PC-9 (cell line): Measurements from ENCODE around the gene LRATD1. TPM values are rescaled to one million over a fixed set of nuclear protein-coding genes. Genes with fewer than 3 reads are reported as not detected.

Source experiments
- BruUV-seq: library from RNA; stranded (reverse); fragments of 400-500 nt; replicated peaks from 2 replicates; lab custom pipeline; 2021; lab: Mats Ljungman, UMichigan
- CTCF ChIA-PET: fragments of 300-600 bp; sonication (Branson Sonifier 250); formaldehyde crosslinking; loops from one replicate; lab custom pipeline; 2022; ENCODE audit warnings: antibody characterized with exemption; lab: Charles Lee
- POLR2A ChIA-PET: fragments of 300-600 bp; sonication (Branson Sonifier 250); formaldehyde crosslinking; loops from one replicate; lab custom pipeline; 2022; ENCODE audit warnings: antibody characterized with exemption; ENCODE audit not compliant: unreplicated experiment; lab: Charles Lee
- DNase-seq, 2 experiments: peaks; one replicate each; pipeline versions ENCODE4 v3.0.0 to v3.0.0-alpha.2; 2015 to 2022; ENCODE audit warnings: mixed read lengths in 1 of 2
- H2AFZ ChIP-seq: fragments of 200-600 bp; sonication (generic); 2 replicates; pipeline ENCODE4 v1.8.1; 2017; ENCODE audit warnings: antibody characterized with exemption
- H3F3A ChIP-seq: fragments of 200-600 bp; sonication (generic); 2 replicates; pipeline ENCODE4 v1.8.1; 2017; ENCODE audit warnings: antibody characterized with exemption, mild to moderate bottlenecking, low read depth; ENCODE audit not compliant: insufficient read depth
- H3K27ac ChIP-seq: fragments of 200-600 bp; sonication (generic); 2 replicates; pipeline ENCODE4 v1.6.1; 2016; ENCODE audit warnings: mixed run types
- H3K27me3 ChIP-seq: fragments of 200-600 bp; sonication (generic); 2 replicates; pipeline ENCODE4 v1.6.1; 2016; ENCODE audit warnings: low read depth, mixed run types; ENCODE audit not compliant: insufficient read depth
- H3K36me3 ChIP-seq: fragments of 200-600 bp; sonication (generic); 2 replicates; pipeline ENCODE4 v1.6.1; 2016; ENCODE audit warnings: low read depth, mixed run types
- H3K4me1 ChIP-seq: fragments of 200-600 bp; sonication (generic); replicated peaks from 2 replicates; pipeline ENCODE4 v1.6.1; 2016; ENCODE audit warnings: mixed run types; ENCODE audit not compliant: insufficient read depth
- H3K4me2 ChIP-seq: fragments of 200-600 bp; sonication (generic); 2 replicates; pipeline ENCODE4 v1.6.1; 2017; ENCODE audit warnings: mixed run types
- H3K4me3 ChIP-seq: fragments of 200-600 bp; sonication (generic); 2 replicates; pipeline ENCODE4 v1.6.1; 2016; ENCODE audit warnings: mixed run types
- H3K79me2 ChIP-seq: fragments of 200-600 bp; sonication (generic); 2 replicates; pipeline ENCODE4 v1.6.1; 2017; ENCODE audit warnings: low read depth, mixed run types
- H3K9me2 ChIP-seq: fragments of 200-600 bp; sonication (generic); 2 replicates; pipeline ENCODE4 v1.8.1; 2017; ENCODE audit warnings: mild to moderate bottlenecking; ENCODE audit not compliant: insufficient read depth
- H3K9me3 ChIP-seq: fragments of 200-600 bp; sonication (generic); 2 replicates; pipeline ENCODE4 v1.8.1; 2016; ENCODE audit warnings: low read depth; ENCODE audit not compliant: insufficient read depth
- H4K20me1 ChIP-seq: fragments of 200-600 bp; sonication (generic); 2 replicates; pipeline ENCODE4 v1.8.1; 2017; ENCODE audit not compliant: insufficient read depth
- CTCF ChIP-seq: fragments of 200-600 bp; sonication (generic); conservative IDR thresholded peaks from 2 replicates; pipeline ENCODE4 v1.6.1; 2017; ENCODE audit warnings: mixed run types, antibody characterized with exemption, mild to moderate bottlenecking, moderate library complexity
- EZH2 ChIP-seq: fragments of 200-600 bp; sonication (generic); IDR thresholded peaks from 2 replicates; pipeline ENCODE4 v1.8.0; 2017; ENCODE audit warnings: antibody characterized with exemption, low read depth
- intact Hi-C: fragments of 100-400 bp; cut with micrococcal nuclease; formaldehyde crosslinking; loops from one replicate; pipeline ENCODE4 v1.10.0; 2022; ENCODE audit not compliant: unreplicated experiment
- total RNA-seq: library from RNA; stranded (reverse); gene quantifications from 2 replicates; pipeline ENCODE4 v1.2.3, GENCODE V29; 2021

LRATD1 gene
- total RNA-seq, 1 experiment from 2014 or later = 3.8 TPM

- no peaks in the 10 kb centered on the region for H4K20me1 ChIP-seq
- H3K9me3 ChIP-seq = no peaks in the 10 kb centered on the region
- H3K9me2 ChIP-seq = no peaks in the 10 kb centered on the region
- no peaks in the 10 kb centered on the region for H3K79me2 ChIP-seq
- ChIA-PET CTCF (interaction anchor here (0.5 kb wide), 1 partner anchor 45 kb away, joined by 6 read pairs; no protein-coding TSS in a partner anchor), POLR2A (interaction anchor here (0.5 to 0.9 kb wide), 2 partner anchors 110 to 1039 kb away, joined by 3 to 4 read pairs; no protein-coding TSS in a partner anchor)
- intact Hi-C loops = loop anchor here (1.0 to 10.0 kb wide), 5 partner anchors 109 to 951 kb away; no protein-coding TSS in a partner anchor
- TF ChIP-seq CTCF = no peak
- no peak for TF ChIP-seq EZH2
- H3F3A ChIP-seq = no peaks in the 10 kb centered on the region
- no peak overlapping the region for H3K27ac ChIP-seq
- no peak for DNase-seq
- no peak overlapping the region for H2AFZ ChIP-seq
- H3K4me2 ChIP-seq = peak overlapping the region; percentile 71
- peaks cover 18% of the 10 kb centered on the region; the same call in 1 of the 2 replicates for H3K27me3 ChIP-seq
- H3K36me3 ChIP-seq = no peaks in the 10 kb centered on the region
- H3K4me1 ChIP-seq = no peaks in the 10 kb centered on the region
- H3K4me3 ChIP-seq = no peak overlapping the region; the same call in 1 of the 2 replicates
- no TSS peak for BruUV-seq
Measured at GRCh38 chr2:14633461-14634181, 1.1 kb downstream of the LRATD1 start.

- no peaks in the 10 kb centered on the region for H3F3A ChIP-seq
- intact Hi-C loops = loop anchor here (1.0 to 10.0 kb wide), 5 partner anchors 109 to 951 kb away; no protein-coding TSS in a partner anchor
- H4K20me1 ChIP-seq = no peaks in the 10 kb centered on the region
- H3K27me3 ChIP-seq = peaks cover 18% of the 10 kb centered on the region; the same call in 1 of the 2 replicates
- peak overlapping the region; percentile 52; the same call in 1 of the 2 replicates for H3K4me3 ChIP-seq
- peak overlapping the region; percentile 71 for H3K4me2 ChIP-seq
- no peaks in the 10 kb centered on the region for H3K4me1 ChIP-seq
- no peak overlapping the region for H2AFZ ChIP-seq
- BruUV-seq = no TSS peak
- no peaks in the 10 kb centered on the region for H3K9me2 ChIP-seq
- H3K27ac ChIP-seq = no peak overlapping the region
- POLR2A ChIA-PET = no interaction called here
- H3K79me2 ChIP-seq = no peaks in the 10 kb centered on the region
- no peak for TF ChIP-seq EZH2
- no peak for TF ChIP-seq CTCF
- CTCF ChIA-PET = interaction anchor here (0.5 kb wide), 1 partner anchor 46 kb away, joined by 6 read pairs; no protein-coding TSS in a partner anchor
- no peak for DNase-seq
- H3K9me3 ChIP-seq = no peaks in the 10 kb centered on the region
- no peaks in the 10 kb centered on the region for H3K36me3 ChIP-seq
Measured at GRCh38 chr2:14634182-14634488, 1.6 kb downstream of the LRATD1 start.

- Histone ChIP-seq H3K9me3 (no peaks in the 10 kb centered on the region), H2AFZ (peak overlapping the region; percentile 80), H3K79me2 (no peaks in the 10 kb centered on the region), H3K36me3 (no peaks in the 10 kb centered on the region), H3K4me3 (peak overlapping the region; percentile 52), H3K27ac (peak overlapping the region; percentile 47), H3F3A (no peaks in the 10 kb centered on the region), H3K27me3 (peaks cover 18% of the 10 kb centered on the region; the same call in 1 of the 2 replicates), H3K9me2 (no peaks in the 10 kb centered on the region), H3K4me2 (peak overlapping the region; percentile 71), H3K4me1 (no peaks in the 10 kb centered on the region), H4K20me1 (no peaks in the 10 kb centered on the region)
- peak; percentile 51 for TF ChIP-seq CTCF
- no peak for TF ChIP-seq EZH2
- ChIA-PET POLR2A (interaction anchor here (0.6 kb wide), 1 partner anchor 79 kb away, joined by 11 read pairs; no protein-coding TSS in a partner anchor), CTCF (interaction anchor here (1.4 kb wide), 1 partner anchor 148 kb away, joined by 3 read pairs; no protein-coding TSS in a partner anchor)
- intact Hi-C loops = loop anchor here (1.0 to 10.0 kb wide), 6 partner anchors 110 to 950 kb away; no protein-coding TSS in a partner anchor
- peak in 1 of 2 experiments; percentile 70 for DNase-seq
- no TSS peak for BruUV-seq
Measured at GRCh38 chr2:14634489-14635390, 2.2 kb downstream of the LRATD1 start.
